GM20431 (cell line): ENCODE measurements around the gene B4GALNT1.

Source experiments
- in situ Hi-C: fragments of 300-500 bp; cut with MseI, MboI; formaldehyde crosslinking; loops from one replicate; pipeline ENCODE4 v1.15.0; 2020; ENCODE audit warnings: low sequenced_read_pairs; ENCODE audit not compliant: unreplicated experiment

The B4GALNT1 gene

DNA sequence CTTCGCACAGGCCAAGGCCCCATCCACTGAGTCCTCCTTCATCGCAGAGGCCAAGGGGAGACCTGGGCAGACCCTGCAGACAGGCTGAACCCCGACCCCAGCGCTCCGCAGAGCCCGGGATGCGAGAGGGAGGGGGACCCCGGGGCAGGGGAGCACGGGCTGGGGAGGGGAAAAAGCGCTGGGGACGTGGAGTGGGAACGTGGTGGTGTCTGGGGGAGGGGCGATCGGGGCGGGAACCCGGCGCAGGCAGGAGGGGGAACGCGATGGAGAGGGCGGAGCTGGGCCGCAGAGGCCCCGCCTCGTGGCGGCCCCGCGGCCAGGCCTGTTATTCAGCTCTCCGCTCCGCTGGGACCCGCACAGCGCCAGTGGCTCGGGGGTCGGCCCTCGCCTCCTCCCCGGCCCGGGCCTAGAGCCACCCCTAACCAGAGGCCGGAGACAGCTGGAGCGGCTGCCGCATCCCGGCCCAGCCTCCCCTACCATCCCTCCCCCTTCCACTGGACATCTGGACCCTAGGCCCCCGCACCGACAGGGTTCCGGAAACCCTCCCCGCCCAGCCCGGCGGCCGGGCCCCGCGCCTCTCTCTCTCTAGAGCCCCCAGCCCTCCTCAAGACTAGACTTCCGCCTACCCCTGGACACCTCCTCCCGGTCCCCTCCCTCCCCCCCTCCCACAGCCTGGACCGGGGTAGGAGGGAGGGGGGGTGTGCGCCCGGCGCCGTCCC is 21.7 kb downstream of the B4GALNT1 start, which contains the start of gene ARHGEF25:
TSS of gene ARHGEF25 (plus strand) at position 328 of the 719 bp plus-strand sequence. CDS start 460 bp downstream, outside the sequence.
- in situ Hi-C loops: no loop called here

DNA sequence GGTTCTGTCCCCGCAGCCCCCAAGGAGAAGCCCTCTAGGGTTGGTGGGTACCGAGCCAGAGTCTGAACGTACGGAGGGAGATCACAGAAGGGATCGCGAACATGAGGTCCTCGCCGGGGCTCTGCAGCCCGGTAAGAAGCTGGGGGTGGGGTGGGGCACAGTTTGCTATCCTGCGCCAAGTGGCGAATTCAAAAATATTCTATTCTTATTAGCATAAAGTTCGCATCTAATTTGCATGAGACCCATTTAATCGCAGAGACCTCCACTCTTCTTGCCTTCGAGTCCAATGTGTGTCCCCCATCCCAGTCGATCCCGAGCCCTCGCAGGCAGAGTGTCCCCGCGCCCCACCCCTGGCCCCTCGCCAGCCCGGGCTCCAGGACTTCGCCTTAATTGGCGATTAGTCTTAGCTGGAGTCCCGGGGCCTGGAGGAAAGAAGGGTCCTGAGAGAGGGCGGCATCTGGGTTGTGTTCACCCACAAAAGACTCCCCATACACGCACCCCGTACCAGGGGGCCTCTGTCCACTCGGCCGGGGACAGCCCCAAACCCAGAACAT is 22.4 kb downstream of the B4GALNT1 start:
- in situ Hi-C loops: no loop called here

DNA sequence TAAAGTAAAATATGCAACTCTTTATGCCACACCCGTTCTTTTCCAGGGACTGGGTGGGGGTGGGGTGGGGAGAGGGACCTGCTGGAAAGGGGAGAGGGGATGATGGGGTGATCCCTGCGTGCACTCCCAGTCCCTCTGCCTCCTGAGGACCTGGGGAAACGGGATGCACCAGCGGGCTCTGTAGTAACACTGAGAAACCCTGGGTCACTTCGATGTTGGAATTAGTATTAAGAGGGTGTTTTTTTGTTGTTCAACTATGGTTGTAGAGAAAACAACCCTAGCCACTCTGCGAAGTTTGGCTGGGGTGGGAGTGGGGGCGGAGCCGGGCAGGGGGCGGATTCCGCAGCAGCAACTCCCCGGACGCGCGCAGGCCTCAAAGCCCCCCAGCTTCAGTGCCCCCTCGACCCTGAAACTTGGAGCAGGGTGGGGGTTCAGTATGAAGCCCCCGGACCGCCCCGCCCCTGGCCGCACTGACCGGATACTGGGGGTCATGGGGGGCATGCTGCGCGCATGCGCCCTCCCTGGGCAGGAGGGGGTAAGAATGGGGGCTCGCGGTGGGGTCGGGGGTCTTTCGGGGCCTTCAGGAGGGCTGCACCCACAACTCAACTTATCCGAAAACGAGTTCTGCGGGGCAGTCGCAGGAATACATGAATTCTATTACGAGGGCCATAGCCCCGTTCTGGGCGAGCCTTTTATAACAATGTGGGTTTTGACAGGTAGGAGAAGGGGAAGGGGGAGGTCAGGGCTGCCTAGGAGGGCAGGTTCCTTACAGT is 23.0 kb downstream of the B4GALNT1 start:
- in situ Hi-C loops: no loop called here

DNA sequence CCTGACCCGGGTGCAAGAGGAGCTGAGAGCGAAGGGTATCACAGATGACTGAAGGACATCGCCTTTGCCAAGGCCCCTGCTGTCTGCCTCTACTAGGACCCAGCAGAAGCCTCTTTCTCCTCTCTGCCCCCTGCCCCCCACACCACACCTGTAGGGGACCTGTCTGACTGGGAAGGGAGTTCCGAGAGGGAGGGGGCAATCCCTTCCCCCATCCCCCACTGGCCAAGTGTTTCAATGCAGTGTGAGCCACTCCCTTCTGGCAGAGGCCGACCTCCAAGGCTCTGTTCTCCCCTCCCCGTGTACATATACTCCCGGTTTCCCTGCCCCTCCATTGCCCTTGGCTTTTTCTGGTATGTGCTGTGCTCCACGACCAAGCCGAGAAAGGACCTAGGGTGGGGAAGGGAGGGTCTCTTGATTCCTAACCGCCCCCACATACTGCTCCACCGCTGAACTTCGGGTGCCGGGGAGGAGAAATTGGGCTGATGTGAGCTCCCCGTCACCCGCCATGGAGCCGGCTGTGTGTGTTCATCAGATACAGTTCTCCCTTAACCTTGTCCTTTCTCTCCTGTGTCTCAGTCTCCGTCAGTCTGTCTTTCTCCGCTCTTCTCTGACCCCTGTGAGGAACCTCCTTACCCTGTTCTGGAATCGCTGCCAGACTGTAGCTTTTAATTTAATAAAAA is 23.8 kb downstream of the B4GALNT1 start:
- in situ Hi-C loops: no loop called here

- in situ Hi-C loops: no loop called here
Observed at GRCh38 chr12:57607958-57608663, 24.9 kb downstream of the B4GALNT1 start.

DNA sequence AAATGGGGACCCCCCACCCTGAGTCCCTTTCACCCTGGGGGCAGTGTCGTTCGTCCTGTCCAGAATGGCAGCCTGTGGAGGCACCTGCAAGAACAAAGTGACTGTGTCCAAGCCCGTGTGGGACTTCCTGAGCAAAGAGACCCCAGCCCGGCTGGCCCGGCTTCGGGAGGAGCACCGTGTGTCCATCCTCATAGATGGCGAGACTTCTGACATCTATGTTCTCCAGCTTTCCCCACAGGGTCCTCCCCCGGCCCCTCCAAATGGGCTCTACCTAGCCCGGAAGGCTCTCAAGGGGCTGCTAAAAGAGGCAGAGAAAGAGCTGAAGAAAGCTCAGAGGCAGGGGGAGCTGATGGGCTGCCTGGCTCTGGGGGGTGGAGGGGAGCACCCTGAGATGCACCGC is 26.2 kb downstream of the B4GALNT1 start:
- in situ Hi-C loops: no loop called here

GRCh38 chr12:57606399-57606798 is 26.6 kb downstream of the B4GALNT1 start:
- in situ Hi-C loops: no loop called here

GRCh38 chr12:57605811-57606311 is 27.1 kb downstream of the B4GALNT1 start:
- in situ Hi-C loops: no loop called here

DNA sequence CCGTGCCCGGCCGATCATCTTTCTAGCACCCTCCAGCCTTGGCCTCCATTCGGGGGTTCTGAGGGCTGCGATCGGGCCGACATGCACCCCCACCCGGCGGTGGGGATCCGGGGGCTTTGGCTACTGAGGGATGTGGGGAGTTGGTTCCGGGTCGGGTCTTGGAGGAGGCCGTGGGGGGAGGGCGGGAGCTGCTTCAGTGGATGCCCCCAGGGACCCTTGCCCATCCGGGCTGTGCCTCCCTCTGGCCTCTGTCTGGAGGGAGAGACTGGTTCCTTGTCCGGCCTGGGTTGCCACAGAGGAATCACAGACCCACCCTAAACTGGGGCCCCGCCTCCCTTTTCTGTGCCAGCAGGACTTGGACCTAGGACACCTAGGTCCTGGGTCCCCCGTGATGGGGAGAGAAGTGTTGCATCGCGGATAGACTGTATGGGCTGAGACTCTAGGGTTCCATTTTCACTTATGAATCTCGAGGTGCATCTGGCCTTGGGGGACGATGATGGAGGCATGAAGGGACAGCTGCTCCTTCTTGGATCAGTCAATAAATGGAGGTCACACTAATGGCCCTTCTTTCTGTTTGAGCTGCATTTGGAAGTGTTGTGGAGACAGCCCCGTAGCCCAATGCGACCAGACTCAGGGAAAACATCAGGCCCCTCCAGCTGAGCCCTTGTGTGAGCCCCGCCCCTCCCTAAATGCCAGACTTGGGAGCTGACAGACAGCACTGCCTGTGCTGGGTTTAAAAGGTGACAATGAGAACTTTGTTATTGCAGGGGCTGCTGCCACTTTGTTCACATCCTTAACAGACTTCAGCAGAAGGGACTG is 27.8 kb downstream of the B4GALNT1 start:
- in situ Hi-C loops: no loop called here

GRCh38 chr12:57604454-57604991 is 28.5 kb downstream of the B4GALNT1 start, which contains the start of gene DTX3:
Gene DTX3 (plus strand): TSS chr12:57604824. CDS start chr12:57606518, 1,694 bp downstream.
- in situ Hi-C loops: no loop called here

GRCh38 chr12:57603815-57604453 is 29.1 kb downstream of the B4GALNT1 start:
- in situ Hi-C loops: no loop called here

DNA sequence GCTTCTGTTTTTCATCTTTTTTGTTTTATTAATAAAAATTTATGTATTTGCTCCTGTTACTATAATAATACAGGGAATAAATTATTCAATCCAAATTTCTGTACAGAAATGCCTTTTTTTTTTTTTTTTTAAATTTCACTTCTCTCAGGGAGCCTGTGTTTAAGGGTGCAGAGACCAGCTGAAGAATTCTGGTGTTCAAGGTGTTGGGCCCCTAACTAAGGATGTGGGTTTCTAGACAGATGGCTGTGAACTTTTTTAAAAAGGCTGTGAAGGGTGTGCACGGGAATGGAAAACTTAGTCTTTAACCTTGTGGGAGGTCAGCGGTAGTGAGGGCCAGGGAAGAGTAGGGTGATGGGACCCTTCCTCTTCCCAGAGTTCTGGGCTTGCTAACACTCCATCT is 29.7 kb downstream of the B4GALNT1 start:
- in situ Hi-C loops: no loop called here

GRCh38 chr12:57602544-57602943 is 30.5 kb downstream of the B4GALNT1 start:
- in situ Hi-C loops: no loop called here

DNA sequence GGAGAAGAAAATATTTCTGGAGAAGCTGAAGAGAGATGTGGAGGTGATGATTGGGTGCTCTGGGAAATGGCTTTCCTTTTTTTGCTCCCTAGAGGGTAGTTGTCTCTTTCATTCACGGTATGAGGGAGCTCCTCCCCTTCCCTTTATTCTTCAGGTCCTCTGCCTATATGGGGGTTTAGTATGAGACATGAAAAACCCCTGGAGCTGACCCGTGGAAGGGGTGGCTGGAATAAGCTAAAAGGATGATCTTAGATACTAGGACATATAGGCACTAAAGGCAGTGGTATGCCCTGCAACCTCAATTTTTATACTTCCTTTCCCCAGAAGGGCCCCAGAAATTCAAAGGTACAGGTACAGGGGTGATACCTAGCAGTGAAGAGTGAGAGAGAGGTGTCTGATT is 32.6 kb downstream of the B4GALNT1 start:
- in situ Hi-C loops: no loop called here

- in situ Hi-C loops: no loop called here
Observed at GRCh38 chr12:57593187-57593586, 39.8 kb downstream of the B4GALNT1 start.

- in situ Hi-C loops: no loop called here
Observed at GRCh38 chr12:57592551-57593165, 40.3 kb downstream of the B4GALNT1 start.

DNA sequence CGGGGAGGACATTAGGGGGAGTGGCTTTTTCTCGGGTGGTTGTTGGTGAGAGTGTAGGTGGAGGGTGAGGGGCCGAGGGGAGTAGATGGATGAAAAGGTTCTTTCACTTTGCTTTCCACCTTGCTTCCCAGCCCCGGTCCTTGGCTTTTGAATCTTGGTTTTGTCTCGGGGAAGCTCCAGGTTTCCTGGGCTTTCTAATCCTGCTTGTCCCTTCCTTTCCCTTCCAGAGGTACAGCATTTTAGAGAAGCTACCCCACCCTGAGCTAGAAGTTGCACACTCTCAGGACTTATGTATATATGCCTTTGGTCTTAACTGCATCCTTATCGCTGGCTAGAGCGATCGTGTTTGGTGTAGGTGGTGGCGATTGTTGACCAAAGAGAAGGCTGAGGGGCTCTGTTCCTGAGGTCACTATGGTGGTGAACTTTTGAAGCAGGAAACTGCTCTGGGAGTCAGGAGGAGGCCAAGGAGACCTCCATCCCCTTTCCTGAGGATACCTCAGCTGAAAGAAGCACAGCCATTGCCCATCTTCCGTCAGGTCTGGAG is 41.1 kb downstream of the B4GALNT1 start:
- in situ Hi-C loops: no loop called here
